Spinal cord (tissue), 10 donors: Measurements from ENCODE around the gene DNAJC4. TPM values are rescaled to one million over a fixed set of nuclear protein-coding genes. Genes with fewer than 3 reads are reported as not detected.
A peak's percentile ranks its signal among the peaks of the same experiment; 100 is the strongest.

Experiments used
- DNase-seq, 6 donors: peaks; one replicate each; pipeline versions ENCODE4 v3.0.0 to v3.0.0-alpha.2; 2013 to 2015; ENCODE audit warnings: low spot score in 6 of 6, low read depth in 4 of 6
- H3K27ac ChIP-seq: one replicate; pipeline ENCODE4 v1.5.1; 2013; ENCODE audit warnings: low read depth, low read length, control low read depth
- H3K27me3 ChIP-seq: one replicate; pipeline ENCODE4 v1.6.1; 2013; ENCODE audit warnings: low read length; ENCODE audit not compliant: control insufficient read depth, insufficient read depth
- H3K36me3 ChIP-seq: one replicate; pipeline ENCODE4 v1.6.1; 2013; ENCODE audit warnings: low read length; ENCODE audit not compliant: control insufficient read depth, insufficient read depth
- H3K4me1 ChIP-seq: one replicate; pipeline ENCODE4 v1.6.1; 2013; ENCODE audit warnings: low read length; ENCODE audit not compliant: control insufficient read depth, insufficient read depth
- H3K4me3 ChIP-seq: one replicate; pipeline ENCODE4 v1.5.1; 2013; ENCODE audit warnings: low read depth, low read length, control low read depth
- H3K9me3 ChIP-seq: one replicate; pipeline ENCODE4 v1.6.1; 2013; ENCODE audit warnings: low read length; ENCODE audit not compliant: control insufficient read depth, insufficient read depth
- WGBS: methylation state at CpG from one replicate; pipeline ENCODE4 v1.1.5; 2013; ENCODE audit warnings: missing lambda C conversion rate; ENCODE audit not compliant: insufficient coverage; 5-methylcytosine and 5-hydroxymethylcytosine counted together
- long read RNA-seq, 4 donors: transcript quantifications; one replicate each; lab custom pipeline, GENCODE V29; 2026
- polyA plus RNA-seq, 2 donors: library from polyadenylated mRNA; unstranded; fragments of 120-200 nt; gene quantifications; one replicate each; pipeline ENCODE4 v1.2.1, GENCODE V29; 2013; ENCODE audit not compliant: insufficient read length in 2 of 2
- total RNA-seq, 2 donors: library from RNA; depleted of rRNA in 1 of 2; stranded (reverse); fragments of 120-200 nt in 1 of 2; fragments of >200 nt in 1 of 2; gene quantifications; one replicate each; pipeline versions ENCODE4 v1.2.3 to v1.2.4, GENCODE V29; 2013 to 2014
- donor health status: healthy.

The DNAJC4 gene, protein sequence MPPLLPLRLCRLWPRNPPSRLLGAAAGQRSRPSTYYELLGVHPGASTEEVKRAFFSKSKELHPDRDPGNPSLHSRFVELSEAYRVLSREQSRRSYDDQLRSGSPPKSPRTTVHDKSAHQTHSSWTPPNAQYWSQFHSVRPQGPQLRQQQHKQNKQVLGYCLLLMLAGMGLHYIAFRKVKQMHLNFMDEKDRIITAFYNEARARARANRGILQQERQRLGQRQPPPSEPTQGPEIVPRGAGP
- 10 to 100 TPM; 14.7 to 18.5 TPM for total RNA-seq
- polyA plus RNA-seq = 10 to 100 TPM; 71.3 to 77.4 TPM
- long read RNA-seq, donor 1, partial matches to known transcripts = 8 of 13 reads
- long read RNA-seq, donor 1, other reads (novel, unspliced or antisense) = 0 of 13 reads
- long read RNA-seq, donor 2, partial matches to known transcripts = 5 of 6 reads
- long read RNA-seq, donor 2, other reads (novel, unspliced or antisense) = 0 of 6 reads
- long read RNA-seq, donor 3, partial matches to known transcripts = 0 of 1 reads
- long read RNA-seq, donor 3, other reads (novel, unspliced or antisense) = 0 of 1 reads
- long read RNA-seq, donor 4, partial matches to known transcripts = 39 of 41 reads
- long read RNA-seq, donor 4, other reads (novel, unspliced or antisense) = 0 of 41 reads

DNA sequence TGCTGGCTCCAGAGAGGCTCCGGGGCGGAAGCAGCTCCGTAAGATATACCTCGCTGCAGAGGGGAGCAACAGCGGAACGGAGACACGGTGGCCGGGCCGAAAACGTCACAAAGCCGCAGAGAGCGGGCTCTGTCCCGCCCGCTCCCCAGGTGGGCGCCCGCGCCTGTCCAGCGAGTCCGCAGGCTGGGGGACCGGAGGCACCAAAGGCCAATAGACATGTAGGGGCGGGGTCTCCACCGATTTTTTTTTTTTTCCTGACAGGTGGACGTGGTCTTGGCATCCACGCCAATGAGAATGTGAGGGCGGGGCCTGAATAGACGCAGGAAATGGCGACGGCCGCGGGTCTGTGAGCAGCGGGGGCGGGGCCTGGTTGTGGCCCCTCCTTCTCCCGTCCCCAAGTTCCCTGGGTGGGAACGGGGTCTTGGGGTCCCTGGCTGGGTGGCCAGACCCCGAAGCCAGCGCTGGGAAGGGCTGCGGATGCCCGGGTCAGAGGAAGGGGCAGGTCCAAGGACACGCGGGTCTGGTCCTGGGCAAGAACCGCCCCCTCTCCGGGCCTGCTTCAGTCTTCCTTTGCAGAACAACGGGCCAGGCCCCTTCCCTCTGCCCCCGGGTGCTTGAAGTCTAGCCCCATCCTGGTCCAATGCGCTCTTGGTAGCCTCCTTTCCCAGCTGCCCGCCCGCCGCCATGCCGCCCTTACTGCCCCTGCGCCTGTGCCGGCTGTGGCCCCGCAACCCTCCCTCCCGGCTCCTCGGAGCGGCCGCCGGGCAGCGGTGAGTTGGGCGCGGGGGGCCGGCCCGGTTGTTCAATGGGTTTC is at the start of gene DNAJC4:
TSS of gene DNAJC4 (plus strand) at position 378 of the 814 bp plus-strand sequence. CDS start at position 685, 307 bp downstream.
- Histone ChIP-seq H3K9me3 (no peaks in the 10 kb centered on the region), H3K4me1 (peaks cover 72% of the 10 kb centered on the region), H3K4me3 (peak within 1 kb of the TSS; percentile 92), H3K27me3 (no peaks in the 10 kb centered on the region), H3K36me3 (peaks cover 11% of the 10 kb centered on the region), H3K27ac (peak within 1 kb of the TSS; percentile 97)
- DNase-seq = peak; percentile 84 to 99 (median 92)
- under 1% methylated on average over 60 of the region's 62 CpGs for WGBS

GRCh38 chr11:64180891-64181290 is 49.5 kb upstream of the DNAJC4 start:
- Histone ChIP-seq H3K4me3 (no peak overlapping the region), H3K36me3 (no peaks in the 10 kb centered on the region), H3K4me1 (peaks cover 41% of the 10 kb centered on the region), H3K27ac (peak overlapping the region; percentile 71), H3K27me3 (no peaks in the 10 kb centered on the region), H3K9me3 (no peaks in the 10 kb centered on the region)
- no peak for DNase-seq
- 67% methylated on average over 5 of the region's 5 CpGs for WGBS

- H3K4me1 ChIP-seq = peaks cover 41% of the 10 kb centered on the region
- no peak overlapping the region for H3K4me3 ChIP-seq
- H3K27ac ChIP-seq = peak overlapping the region; percentile 71
These were observed 48.6 kb upstream of the DNAJC4 start for GRCh38 chr11:64181506-64182411.

DNA sequence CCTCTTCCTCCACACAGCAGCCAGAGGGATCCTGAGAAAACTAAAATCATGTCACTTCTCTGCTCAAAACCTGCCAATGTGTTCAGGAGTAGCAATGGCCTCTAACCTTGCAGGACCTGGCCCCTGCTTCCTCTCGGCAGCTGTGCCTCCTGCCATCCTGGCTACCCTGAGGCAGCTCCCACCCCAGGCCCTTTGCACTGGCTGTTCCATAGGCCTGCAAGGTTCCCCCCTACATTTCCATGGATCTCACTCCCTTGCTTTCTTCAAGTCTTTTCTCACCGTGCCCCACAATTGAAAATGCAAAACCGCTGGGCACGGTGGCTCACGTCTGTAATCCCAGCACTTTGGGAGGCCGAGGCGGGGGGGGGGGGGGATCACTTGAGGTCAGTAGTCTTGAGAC is 46.5 kb upstream of the DNAJC4 start:
- WGBS = 80% methylated on average over 1 of the region's 7 CpGs
- no peak overlapping the region for H3K27ac ChIP-seq
- H3K4me3 ChIP-seq = no peak overlapping the region
- DNase-seq = no peak
- H3K36me3 ChIP-seq = peaks cover 11% of the 10 kb centered on the region
- H3K4me1 ChIP-seq = peaks cover 41% of the 10 kb centered on the region
- no peaks in the 10 kb centered on the region for H3K27me3 ChIP-seq
- no peaks in the 10 kb centered on the region for H3K9me3 ChIP-seq

More at GRCh38 chr11:64181506-64182411, 48.6 kb upstream of the DNAJC4 start:
- H3K36me3 ChIP-seq = no peaks in the 10 kb centered on the region
- WGBS = 8% methylated on average over 9 of the region's 17 CpGs
- H3K9me3 ChIP-seq = no peaks in the 10 kb centered on the region
- peak in 3 of 6 donors; percentile 38 to 77 (median 77) for DNase-seq
- no peaks in the 10 kb centered on the region for H3K27me3 ChIP-seq

DNA sequence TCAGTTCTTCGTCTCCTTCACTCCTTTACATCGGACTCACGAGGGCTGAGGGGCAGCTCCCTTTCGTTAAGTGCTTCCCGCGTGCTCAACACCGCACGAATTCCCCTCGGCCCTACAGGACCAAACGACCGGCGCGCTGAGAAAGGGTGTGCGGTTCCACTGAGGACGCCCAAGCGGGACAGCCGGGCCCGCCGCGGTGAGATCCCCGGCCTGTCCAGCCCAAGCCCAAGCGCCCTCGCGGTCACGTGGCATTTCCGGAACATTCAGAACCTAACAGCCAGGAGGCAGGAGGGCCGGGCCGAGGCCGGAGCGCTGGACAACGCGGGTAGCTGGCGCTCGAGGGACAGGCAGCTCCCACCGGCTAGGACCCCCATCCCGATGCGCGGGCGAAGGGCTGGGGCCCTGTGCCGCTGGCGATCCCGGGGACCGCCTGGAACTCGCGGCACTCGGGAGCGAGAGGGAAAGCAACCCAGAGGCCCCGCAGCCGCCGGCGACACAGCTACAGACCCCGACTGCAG is 45.1 kb upstream of the DNAJC4 start:
- peak overlapping the region; percentile 80 for H3K4me3 ChIP-seq
- H3K36me3 ChIP-seq = peaks cover 15% of the 10 kb centered on the region
- WGBS = under 1% methylated on average over 52 of the region's 52 CpGs
- peak in 3 of 6 donors; percentile 60 to 89 (median 63) for DNase-seq
- peak overlapping the region; percentile 92 for H3K27ac ChIP-seq
- peaks cover 45% of the 10 kb centered on the region for H3K4me1 ChIP-seq
- no peaks in the 10 kb centered on the region for H3K9me3 ChIP-seq
- no peaks in the 10 kb centered on the region for H3K27me3 ChIP-seq

- H3K27me3 ChIP-seq = no peaks in the 10 kb centered on the region
- 0% methylated on average over 72 of the region's 74 CpGs for WGBS
- peaks cover 39% of the 10 kb centered on the region for H3K4me1 ChIP-seq
- H3K9me3 ChIP-seq = no peaks in the 10 kb centered on the region
- H3K4me3 ChIP-seq = peak within 1 kb of the TSS; percentile 80
- peaks cover 18% of the 10 kb centered on the region for H3K36me3 ChIP-seq
- peak within 1 kb of the TSS; percentile 92 for H3K27ac ChIP-seq
- DNase-seq = peak; percentile 100
These were observed 44.5 kb upstream of the DNAJC4 start, which contains the start of gene STIP1 for GRCh38 chr11:64185693-64186491. STIP1 (plus strand) TSS chr11:64186171; CDS start chr11:64186262, 91 bp downstream.

DNA sequence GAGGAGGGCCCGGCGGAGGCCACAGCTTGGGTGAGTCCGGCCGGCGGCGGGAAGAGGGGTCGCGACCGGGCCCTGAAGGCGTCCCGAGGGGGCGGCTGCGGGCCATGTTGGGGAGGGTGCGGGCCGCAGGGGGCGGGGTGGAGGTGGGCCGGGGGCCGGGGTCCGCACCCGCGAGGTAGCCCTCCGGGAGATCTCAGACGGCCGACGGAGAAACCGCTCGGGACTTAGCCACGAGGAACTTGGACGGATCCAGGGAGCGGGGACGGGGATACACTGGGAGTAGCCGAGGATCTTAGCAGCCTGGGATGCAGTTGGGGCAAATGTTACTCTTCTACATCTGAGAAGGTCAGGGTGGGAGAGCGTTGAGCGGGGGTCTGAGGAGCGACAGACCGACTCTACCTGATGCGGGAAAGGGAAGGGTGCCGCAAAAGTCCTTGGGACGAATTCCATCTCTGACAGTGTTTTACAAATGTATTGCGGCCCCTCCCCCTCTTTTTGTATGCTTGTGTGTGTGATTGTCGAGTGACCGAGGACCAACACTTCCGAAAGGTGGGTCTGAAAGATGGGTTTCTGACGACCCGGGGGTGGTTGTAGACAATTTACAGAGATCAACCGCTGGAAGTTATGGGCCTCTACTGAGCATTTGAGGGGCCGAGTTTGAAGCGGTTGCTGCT is 43.7 kb upstream of the DNAJC4 start:
- WGBS = 0% methylated on average over 45 of the region's 48 CpGs
- peaks cover 18% of the 10 kb centered on the region for H3K36me3 ChIP-seq
- peaks cover 33% of the 10 kb centered on the region for H3K4me1 ChIP-seq
- DNase-seq = peak in 2 of 6 donors; percentile 53
- no peak overlapping the region for H3K27ac ChIP-seq
- no peaks in the 10 kb centered on the region for H3K27me3 ChIP-seq
- no peaks in the 10 kb centered on the region for H3K9me3 ChIP-seq
- H3K4me3 ChIP-seq = no peak overlapping the region

DNA sequence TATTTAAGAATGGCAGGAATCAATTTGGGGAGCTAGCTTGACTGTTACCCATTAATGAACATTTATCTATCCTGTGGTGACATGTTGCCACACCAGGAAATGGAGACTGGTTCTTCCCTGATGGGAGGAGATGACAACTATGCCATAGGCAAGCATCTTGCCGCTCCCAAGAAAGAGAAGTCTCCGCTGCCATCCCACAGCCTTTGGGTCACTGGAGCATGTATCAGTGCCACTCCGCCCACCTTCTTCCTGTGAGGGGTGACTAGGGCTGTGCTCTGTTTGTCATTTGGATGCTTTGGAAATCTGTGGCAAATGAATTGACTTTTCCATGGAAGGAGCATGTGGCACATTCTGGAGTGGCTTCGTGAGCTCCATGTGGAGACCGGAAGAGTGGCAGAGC is 37.9 kb upstream of the DNAJC4 start:
- 96% methylated on average over 5 of the region's 5 CpGs for whole genome bisulfite sequencing
- no peaks in the 10 kb centered on the region for H3K9me3 ChIP-seq
- H3K27me3 ChIP-seq = no peaks in the 10 kb centered on the region
- H3K36me3 ChIP-seq = peaks cover 60% of the 10 kb centered on the region
- no peak overlapping the region for H3K27ac ChIP-seq
- peaks cover 4% of the 10 kb centered on the region for H3K4me1 ChIP-seq
- H3K4me3 ChIP-seq = no peak overlapping the region
- no peak for DNase-seq
